Astrocyte (in vitro differentiated cells and primary cell): Measurements from ENCODE around the gene ITGB1. TPM values are rescaled to one million over a fixed set of nuclear protein-coding genes. Genes with fewer than 3 reads are reported as not detected.
A peak's percentile ranks its signal among the peaks of the same experiment; 100 is the strongest.

Experiments
- DNase-seq: peaks from one replicate; pipeline ENCODE4 v3.0.0-alpha.2; 2010; ENCODE audit warnings: low read depth
- FAIRE-seq: peaks from 2 replicates; lab custom pipeline; 2011; peaks lifted over from hg19 to GRCh38; lab: Jason Lieb, UNC
- H2AFZ ChIP-seq: 2 replicates; pipeline ENCODE4 v1.6.0; 2012; ENCODE audit warnings: low read depth, low read length, inconsistent platforms
- H3K27ac ChIP-seq: 2 replicates; pipeline ENCODE4 v1.5.1; 2011; ENCODE audit warnings: low read depth, low read length, inconsistent platforms
- H3K27me3 ChIP-seq: 2 replicates; pipeline ENCODE4 v1.6.0; 2011; ENCODE audit warnings: low read length, inconsistent platforms; ENCODE audit not compliant: insufficient read depth
- H3K36me3 ChIP-seq: 2 replicates; pipeline ENCODE4 v1.5.1; 2011; ENCODE audit warnings: low read length, inconsistent platforms; ENCODE audit not compliant: insufficient read depth
- H3K4me1 ChIP-seq: 2 replicates; pipeline ENCODE4 v1.5.1; 2011; ENCODE audit warnings: low read length, inconsistent platforms; ENCODE audit not compliant: insufficient read depth
- H3K4me2 ChIP-seq: 2 replicates; pipeline ENCODE4 v1.6.0; 2012; ENCODE audit warnings: low read length, inconsistent platforms
- H3K4me3 ChIP-seq: 2 replicates; pipeline ENCODE4 v1.5.1; 2011; ENCODE audit warnings: low read depth, mild to moderate bottlenecking, low read length, inconsistent platforms; ENCODE audit not compliant: insufficient read depth
- H3K79me2 ChIP-seq: 2 replicates; pipeline ENCODE4 v1.6.0; 2012; ENCODE audit warnings: mild to moderate bottlenecking, low read length, inconsistent platforms; ENCODE audit not compliant: insufficient read depth
- H3K9ac ChIP-seq: 2 replicates; pipeline ENCODE4 v1.6.0; 2012; ENCODE audit warnings: mild to moderate bottlenecking, low read length, inconsistent platforms
- H3K9me3 ChIP-seq: 2 replicates; pipeline ENCODE4 v1.5.1; 2012; ENCODE audit warnings: low read depth, mild to moderate bottlenecking, low read length, inconsistent platforms; ENCODE audit not compliant: insufficient read depth
- H4K20me1 ChIP-seq: 2 replicates; pipeline ENCODE4 v1.6.0; 2012; ENCODE audit warnings: low read length, inconsistent platforms; ENCODE audit not compliant: insufficient read depth
- H3K27ac Mint-ChIP-seq: one replicate; pipeline ENCODE4 v1.8.0; 2021; ENCODE audit warnings: mild to moderate bottlenecking, mixed read lengths; ENCODE audit not compliant: unreplicated experiment
- H3K27me3 Mint-ChIP-seq: one replicate; pipeline ENCODE4 v1.8.0; 2021; ENCODE audit warnings: low read depth, mixed read lengths; ENCODE audit not compliant: unreplicated experiment
- H3K36me3 Mint-ChIP-seq: one replicate; pipeline ENCODE4 v1.8.0; 2021; ENCODE audit warnings: low read depth, mixed read lengths; ENCODE audit not compliant: unreplicated experiment
- H3K4me1 Mint-ChIP-seq: one replicate; pipeline ENCODE4 v1.8.0; 2021; ENCODE audit warnings: low read depth, mixed read lengths; ENCODE audit not compliant: unreplicated experiment
- H3K4me3 Mint-ChIP-seq: one replicate; pipeline ENCODE4 v1.8.0; 2021; ENCODE audit warnings: mild to moderate bottlenecking, moderate library complexity, mixed read lengths; ENCODE audit not compliant: unreplicated experiment
- H3K9me3 Mint-ChIP-seq: one replicate; pipeline ENCODE4 v1.8.0; 2021; ENCODE audit warnings: mild to moderate bottlenecking, mixed read lengths; ENCODE audit not compliant: unreplicated experiment
- EZH2 ChIP-seq: IDR thresholded peaks from 2 replicates; pipeline ENCODE4 v1.6.1; 2012; ENCODE audit warnings: mild to moderate bottlenecking, low read length, inconsistent platforms; ENCODE audit not compliant: insufficient read depth
- total RNA-seq: library from RNA; stranded (reverse); gene quantifications from 2 replicates; pipeline ENCODE4 v1.2.1, GENCODE V29; 2021
- TF ChIP-seq, protein P1 (sequence below): IDR thresholded peaks from 2 replicates; pipeline ENCODE4 v1.5.1; 2011; ENCODE audit warnings: low read depth, mild to moderate bottlenecking, inconsistent platforms, low read length, moderate library complexity; ENCODE audit not compliant: insufficient read depth

The ITGB1 gene
- total RNA-seq, 1 donor from 2014 or later: 2,575 TPM

DNA sequence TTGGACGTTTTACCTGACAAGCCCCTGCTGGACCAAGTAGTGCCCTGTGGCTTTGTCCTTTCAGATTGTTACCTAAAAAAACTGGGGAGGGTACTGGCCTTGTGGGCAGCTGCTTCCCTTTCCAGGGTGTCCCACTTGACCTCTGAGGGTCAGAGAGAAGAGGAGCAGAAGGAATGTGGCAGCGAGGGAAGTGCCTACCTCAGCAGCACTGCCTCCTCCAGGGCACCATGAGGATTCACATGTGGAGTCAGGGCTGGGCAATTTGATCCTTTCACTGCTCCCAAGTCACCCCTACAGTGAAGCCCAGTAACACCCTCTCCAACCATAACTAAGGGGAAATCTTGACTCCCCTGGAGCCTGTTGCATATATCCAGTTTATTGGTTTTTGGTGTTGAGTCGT is 64.6 kb downstream of the ITGB1 start:
- Histone ChIP-seq H3K4me2 (no peak overlapping the region), H3K4me1 (no peaks in the 10 kb centered on the region), H4K20me1 (peaks cover 12% of the 10 kb centered on the region), H3K36me3 (peaks cover 36% of the 10 kb centered on the region), H3K27ac (no peak overlapping the region), H3K4me3 (no peak overlapping the region), H2AFZ (no peak overlapping the region), H3K79me2 (no peaks in the 10 kb centered on the region), H3K9ac (no peak overlapping the region), H3K9me3 (no peaks in the 10 kb centered on the region), H3K27me3 (no peaks in the 10 kb centered on the region)
- no peak for DNase-seq
- Mint-ChIP-seq H3K27me3 (no peaks in the 10 kb centered on the region), H3K9me3 (no peaks in the 10 kb centered on the region), H3K4me1 (peaks cover 20% of the 10 kb centered on the region), H3K4me3 (no peak overlapping the region), H3K36me3 (peaks cover 27% of the 10 kb centered on the region), H3K27ac (peak overlapping the region; percentile 12)
- TF ChIP-seq, protein P1, sequence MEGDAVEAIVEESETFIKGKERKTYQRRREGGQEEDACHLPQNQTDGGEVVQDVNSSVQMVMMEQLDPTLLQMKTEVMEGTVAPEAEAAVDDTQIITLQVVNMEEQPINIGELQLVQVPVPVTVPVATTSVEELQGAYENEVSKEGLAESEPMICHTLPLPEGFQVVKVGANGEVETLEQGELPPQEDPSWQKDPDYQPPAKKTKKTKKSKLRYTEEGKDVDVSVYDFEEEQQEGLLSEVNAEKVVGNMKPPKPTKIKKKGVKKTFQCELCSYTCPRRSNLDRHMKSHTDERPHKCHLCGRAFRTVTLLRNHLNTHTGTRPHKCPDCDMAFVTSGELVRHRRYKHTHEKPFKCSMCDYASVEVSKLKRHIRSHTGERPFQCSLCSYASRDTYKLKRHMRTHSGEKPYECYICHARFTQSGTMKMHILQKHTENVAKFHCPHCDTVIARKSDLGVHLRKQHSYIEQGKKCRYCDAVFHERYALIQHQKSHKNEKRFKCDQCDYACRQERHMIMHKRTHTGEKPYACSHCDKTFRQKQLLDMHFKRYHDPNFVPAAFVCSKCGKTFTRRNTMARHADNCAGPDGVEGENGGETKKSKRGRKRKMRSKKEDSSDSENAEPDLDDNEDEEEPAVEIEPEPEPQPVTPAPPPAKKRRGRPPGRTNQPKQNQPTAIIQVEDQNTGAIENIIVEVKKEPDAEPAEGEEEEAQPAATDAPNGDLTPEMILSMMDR: peak; percentile 7
- no peak for TF ChIP-seq EZH2
- no peak for FAIRE-seq

- peaks cover 15% of the 10 kb centered on the region for H3K36me3 ChIP-seq
- Mint-ChIP-seq H3K4me1 (peaks cover 20% of the 10 kb centered on the region), H3K27me3 (no peaks in the 10 kb centered on the region), H3K9me3 (no peaks in the 10 kb centered on the region), H3K36me3 (peaks cover 11% of the 10 kb centered on the region), H3K4me3 (no peak overlapping the region), H3K27ac (peak overlapping the region; percentile 62)
- no peaks in the 10 kb centered on the region for H3K27me3 ChIP-seq
- H3K4me1 ChIP-seq: no peaks in the 10 kb centered on the region
- H2AFZ ChIP-seq: no peak overlapping the region
- no peaks in the 10 kb centered on the region for H4K20me1 ChIP-seq
- DNase-seq (no peak), FAIRE-seq (no peak)
- H3K9me3 ChIP-seq: no peaks in the 10 kb centered on the region
- no peak overlapping the region for H3K4me3 ChIP-seq
- H3K4me2 ChIP-seq: no peak overlapping the region
- H3K79me2 ChIP-seq: no peaks in the 10 kb centered on the region
- TF ChIP-seq, protein P1: no peak
- TF ChIP-seq EZH2: no peak
- H3K27ac ChIP-seq: no peak overlapping the region
- no peak overlapping the region for H3K9ac ChIP-seq
These were observed 66.8 kb downstream of the ITGB1 start for GRCh38 chr10:32891261-32891660.

DNA sequence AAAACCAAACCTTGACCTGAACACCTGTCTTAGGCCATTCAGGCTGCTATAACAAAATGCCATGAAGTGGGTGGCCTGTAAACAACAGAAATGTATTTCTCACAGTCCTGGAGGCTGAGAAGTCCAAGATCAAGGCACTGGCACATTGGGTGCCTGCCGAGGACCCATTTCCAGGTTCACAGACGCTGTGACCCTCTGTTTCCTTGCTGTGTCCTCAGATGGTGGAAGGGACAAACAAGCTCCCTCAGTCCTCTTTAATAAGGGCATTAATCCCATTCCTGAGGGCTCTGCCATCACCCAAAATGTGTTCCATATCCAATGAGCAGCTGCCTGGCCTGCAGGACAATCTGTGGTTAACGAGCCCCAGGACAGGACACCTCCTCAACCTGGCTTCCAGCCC is 67.6 kb downstream of the ITGB1 start:
- peaks cover 8% of the 10 kb centered on the region for H3K36me3 ChIP-seq
- H4K20me1 ChIP-seq: no peaks in the 10 kb centered on the region
- H3K27me3 ChIP-seq: no peaks in the 10 kb centered on the region
- DNase-seq (no peak), FAIRE-seq (no peak)
- H3K4me1 Mint-ChIP-seq: peaks cover 20% of the 10 kb centered on the region
- peaks cover 10% of the 10 kb centered on the region for H3K36me3 Mint-ChIP-seq
- H2AFZ ChIP-seq: no peak overlapping the region
- no peak overlapping the region for H3K4me2 ChIP-seq
- H3K4me1 ChIP-seq: no peaks in the 10 kb centered on the region
- no peaks in the 10 kb centered on the region for H3K79me2 ChIP-seq
- H3K4me3 Mint-ChIP-seq: no peak overlapping the region
- no peaks in the 10 kb centered on the region for H3K27me3 Mint-ChIP-seq
- H3K9ac ChIP-seq: no peak overlapping the region
- H3K27ac Mint-ChIP-seq: no peak overlapping the region
- H3K9me3 ChIP-seq: no peaks in the 10 kb centered on the region
- H3K9me3 Mint-ChIP-seq: no peaks in the 10 kb centered on the region
- TF ChIP-seq, protein P1: no peak
- TF ChIP-seq EZH2: no peak
- H3K4me3 ChIP-seq: no peak overlapping the region
- H3K27ac ChIP-seq: no peak overlapping the region
